CD14-positive monocyte (primary cell): ENCODE data around the gene MAN2B2. TPM values are rescaled to one million over a fixed set of nuclear protein-coding genes. Genes with fewer than 3 reads are reported as not detected.

Experiments
- DNase-seq, 3 donors: peaks; one replicate each; pipeline ENCODE4 v3.0.0-alpha.2; 2011 to 2022
- H2AFZ ChIP-seq: 2 replicates; pipeline ENCODE4 v1.6.0; 2012; ENCODE audit warnings: mild to moderate bottlenecking, low read depth, low read length, inconsistent platforms; ENCODE audit not compliant: insufficient read depth, poor library complexity, severe bottlenecking
- H3K27ac ChIP-seq, 2 donors: 1 replicate in 1 of 2; 2 replicates in 1 of 2; pipeline ENCODE4 v1.5.1; 2012 to 2013; ENCODE audit warnings: low read length in 2 of 2, control low read depth in 1 of 2, inconsistent platforms in 1 of 2, low read depth in 1 of 2, mild to moderate bottlenecking in 1 of 2
- H3K27me3 ChIP-seq, 2 donors: one replicate each; pipeline versions ENCODE4 v1.6.0 to v1.6.1; 2011 to 2013; ENCODE audit warnings: low read length in 2 of 2; ENCODE audit not compliant: control insufficient read depth in 2 of 2, insufficient read depth in 2 of 2
- H3K36me3 ChIP-seq, 2 donors: replicated peaks in 1 of 2; 1 replicate in 1 of 2; 2 replicates in 1 of 2; pipeline versions ENCODE4 v1.5.1 to v1.6.1; 2012 to 2013; ENCODE audit warnings: low read length in 2 of 2, control low read depth in 1 of 2, inconsistent platforms in 1 of 2, mild to moderate bottlenecking in 1 of 2; ENCODE audit not compliant: insufficient read depth in 2 of 2, control insufficient read depth in 1 of 2
- H3K4me1 ChIP-seq, 2 donors: 1 replicate in 1 of 2; 2 replicates in 1 of 2; pipeline versions ENCODE4 v1.5.1 to v1.6.1; 2012 to 2013; ENCODE audit warnings: low read length in 2 of 2, control low read depth in 1 of 2, inconsistent platforms in 1 of 2, mild to moderate bottlenecking in 1 of 2, moderate library complexity in 1 of 2; ENCODE audit not compliant: insufficient read depth in 2 of 2, control insufficient read depth in 1 of 2
- H3K4me2 ChIP-seq: replicated peaks from 2 replicates; pipeline ENCODE3; 2012; ENCODE audit warnings: low read length, moderate library complexity, mild to moderate bottlenecking; ENCODE audit not compliant: poor library complexity, severe bottlenecking; ENCODE audit errors: extremely low read depth
- H3K4me3 ChIP-seq, 3 experiments: fragments of 200-600 bp in 1 of 3; sonication (generic) in 1 of 3; replicated peaks in 1 of 3; 1 replicate in 2 of 3; 2 replicates in 1 of 3; pipeline ENCODE4 v1.5.1; 2011 to 2013; ENCODE audit warnings: low read length in 3 of 3, mild to moderate bottlenecking in 3 of 3, control low read depth in 2 of 3, low read depth in 2 of 3, inconsistent platforms in 1 of 3, moderate library complexity in 1 of 3
- H3K79me2 ChIP-seq: 2 replicates; pipeline ENCODE4 v1.6.0; 2012; ENCODE audit warnings: mild to moderate bottlenecking, control low read depth, inconsistent platforms, low read length, moderate library complexity; ENCODE audit not compliant: insufficient read depth
- H3K9ac ChIP-seq: 2 replicates; pipeline ENCODE4 v1.6.0; 2017; ENCODE audit warnings: low read length, mild to moderate bottlenecking; ENCODE audit not compliant: insufficient read depth, poor library complexity, severe bottlenecking
- H3K9me3 ChIP-seq, 2 donors: replicated peaks in 1 of 2; 1 replicate in 1 of 2; 2 replicates in 1 of 2; pipeline versions ENCODE4 v1.5.1 to v1.6.1; 2012 to 2013; ENCODE audit warnings: low read length in 2 of 2, control low read depth in 1 of 2; ENCODE audit not compliant: control insufficient read depth in 1 of 2, insufficient read depth in 1 of 2
- H4K20me1 ChIP-seq: 2 replicates; pipeline ENCODE4 v1.6.0; 2012; ENCODE audit warnings: mild to moderate bottlenecking, low read length, control low read depth, moderate library complexity; ENCODE audit not compliant: insufficient read depth
- H3K27ac Mint-ChIP-seq, 7 donors: one replicate each; pipeline ENCODE4 v1.8.0; 2020; ENCODE audit warnings: mild to moderate bottlenecking in 7 of 7, mixed read lengths in 7 of 7, moderate library complexity in 6 of 7, inconsistent platforms in 2 of 7
- H3K27me3 Mint-ChIP-seq, 3 donors: one replicate each; pipeline ENCODE4 v1.8.0; 2021 to 2022; ENCODE audit warnings: low read depth in 3 of 3, mild to moderate bottlenecking in 3 of 3, mixed read lengths in 3 of 3, moderate library complexity in 3 of 3, inconsistent platforms in 1 of 3
- H3K36me3 Mint-ChIP-seq, 2 donors: one replicate each; pipeline ENCODE4 v1.8.0; 2020; ENCODE audit warnings: mixed read lengths in 2 of 2, inconsistent platforms in 1 of 2, mild to moderate bottlenecking in 1 of 2
- H3K4me1 Mint-ChIP-seq: one replicate; pipeline ENCODE4 v1.8.0; 2020; ENCODE audit warnings: mild to moderate bottlenecking, mixed read lengths
- H3K4me3 Mint-ChIP-seq, 2 donors: one replicate each; pipeline ENCODE4 v1.8.0; 2020; ENCODE audit warnings: mild to moderate bottlenecking in 2 of 2, mixed read lengths in 2 of 2, moderate library complexity in 1 of 2
- H3K9me3 Mint-ChIP-seq, 7 donors: one replicate each; pipeline ENCODE4 v1.8.0; 2020 to 2022; ENCODE audit warnings: mixed read lengths in 7 of 7, mild to moderate bottlenecking in 6 of 7, moderate library complexity in 6 of 7, inconsistent platforms in 2 of 7
- CTCF ChIP-seq: fragments of 200-600 bp; IDR thresholded peaks from one replicate; pipeline ENCODE4 v1.8.0; 2022; ENCODE audit warnings: antibody characterized with exemption, mild to moderate bottlenecking
- WGBS: methylation state at CpG from one replicate; pipeline ENCODE4 v1.1.5; 2013; ENCODE audit warnings: missing lambda C conversion rate; ENCODE audit not compliant: insufficient coverage; 5-methylcytosine and 5-hydroxymethylcytosine counted together
- intact Hi-C, 2 donors: fragments of 100-400 bp; cut with micrococcal nuclease; formaldehyde crosslinking; loops; one replicate each; pipeline versions ENCODE4 v1.15.0 to v1.15.1; 2023
- polyA plus RNA-seq, 3 donors: library from polyadenylated mRNA; depleted of rRNA in 1 of 3; unstranded in 2 of 3; stranded (reverse) in 1 of 3; fragments of 300-500 nt in 2 of 3; fragments of >200 nt in 1 of 3; fragmentation: Illumina TruSeq in 2 of 3; gene quantifications; 1 replicate in 2 of 3; 2 replicates in 1 of 3; pipeline ENCODE4 v1.2.3, GENCODE V29; 2012 to 2021

MAN2B2 gene
- polyA plus RNA-seq, 3 donors = 9.6 to 28.4 (median 10.6) TPM

GRCh38 chr4:6548882-6549230 lies 26.1 kb upstream of the MAN2B2 start:
- Histone ChIP-seq H2AFZ (no peak overlapping the region), H3K9ac (no peak overlapping the region), H4K20me1 (no peaks in the 10 kb centered on the region), H3K4me3 (no peak overlapping the region), H3K9me3 (peaks cover 0 to 8% of the 10 kb centered on the region in 2 donors), H3K4me2 (no peak overlapping the region), H3K79me2 (no peaks in the 10 kb centered on the region), H3K4me1 (no peaks in the 10 kb centered on the region), H3K36me3 (no peaks in the 10 kb centered on the region), H3K27me3 (no peaks in the 10 kb centered on the region), H3K27ac (no peak overlapping the region)
- Mint-ChIP-seq H3K4me3 (no peak overlapping the region), H3K9me3 (peaks cover 0 to 9% (median 6%) of the 10 kb centered on the region in 7 donors), H3K27me3 (peaks cover 7 to 16% (median 8%) of the 10 kb centered on the region in 3 donors), H3K36me3 (no peaks in the 10 kb centered on the region), H3K4me1 (no peaks in the 10 kb centered on the region), H3K27ac (no peak overlapping the region)
- intact Hi-C loops = no loop called here
- WGBS = 69% methylated on average over 3 of the region's 4 CpGs
- TF ChIP-seq CTCF = no peak
- no peak for DNase-seq

GRCh38 chr4:6549445-6549844 lies 25.5 kb upstream of the MAN2B2 start:
- no peak overlapping the region for H3K27ac Mint-ChIP-seq
- Histone ChIP-seq H3K27me3 (no peaks in the 10 kb centered on the region), H3K9me3 (peaks cover 0 to 8% of the 10 kb centered on the region in 2 donors), H3K4me2 (no peak overlapping the region), H3K36me3 (no peaks in the 10 kb centered on the region), H4K20me1 (no peaks in the 10 kb centered on the region), H3K79me2 (no peaks in the 10 kb centered on the region), H2AFZ (no peak overlapping the region), H3K4me3 (no peak overlapping the region), H3K9ac (no peak overlapping the region), H3K4me1 (no peaks in the 10 kb centered on the region), H3K27ac (no peak overlapping the region)
- intact Hi-C loops = no loop called here
- H3K4me1 Mint-ChIP-seq = no peaks in the 10 kb centered on the region
- no peak overlapping the region for H3K4me3 Mint-ChIP-seq
- TF ChIP-seq CTCF = no peak
- WGBS = 37% methylated on average over 6 of the region's 7 CpGs
- H3K36me3 Mint-ChIP-seq = no peaks in the 10 kb centered on the region
- H3K27me3 Mint-ChIP-seq = peaks cover 7 to 16% (median 8%) of the 10 kb centered on the region in 3 donors
- peaks cover 0 to 9% (median 6%) of the 10 kb centered on the region in 7 donors for H3K9me3 Mint-ChIP-seq
- no peak for DNase-seq
